ENCODE measurements around the gene RAB18. TPM values are rescaled to one million over a fixed set of nuclear protein-coding genes. Genes with fewer than 3 reads are reported as not detected.

Gene RAB18
- total and polyA plus RNA-seq, 9 of the 15 experiments (the other 6 are each of a cell fraction or from before 2014, with no cell fraction given): 10.5 to 46.3 (median 32.5) TPM

DNA sequence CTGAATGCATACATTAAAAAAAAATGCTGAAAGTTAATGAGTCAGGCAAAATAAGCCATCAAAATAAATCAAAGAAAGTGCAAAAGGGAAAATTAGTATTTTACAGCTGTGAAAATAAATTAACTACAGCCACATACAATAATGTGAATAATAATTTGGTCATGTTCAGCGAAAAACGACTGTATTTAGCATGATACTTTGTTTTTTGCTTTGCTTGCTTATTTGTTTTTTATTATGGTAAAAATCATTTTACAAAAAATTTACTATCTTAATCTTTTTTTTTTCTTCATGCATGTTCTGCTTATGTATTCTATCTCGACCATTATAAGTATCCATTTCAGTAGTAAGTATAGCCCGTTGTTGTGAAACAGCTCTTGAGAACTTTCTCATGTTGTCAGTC is 77.1 kb downstream of the RAB18 start:
- Histone ChIP-seq H3K36me3 (ENCODE audit: control insufficient read depth, insufficient read depth, low read length) (no peaks in the 10 kb centered on the region), H3K9me3 (replicated peaks; ENCODE audit: control insufficient read depth, insufficient read depth, low read depth, low read length) (no peaks in the 10 kb centered on the region), H3K9me1 (ENCODE audit: control insufficient read depth, insufficient read depth, low read length) (no peaks in the 10 kb centered on the region), H3K27ac (ENCODE audit: extremely low read depth, low read depth, low read length) (no peak overlapping the region), H3K9ac (ENCODE audit: insufficient read depth in 1 of 2, low read depth in 2 of 2, low read length in 2 of 2) (no peak overlapping the region), H3K79me2 (ENCODE audit: control insufficient read depth, insufficient read depth, low read length) (no peaks in the 10 kb centered on the region), H4K20me1 (replicated peaks; ENCODE audit: control insufficient read depth, insufficient read depth, low read length) (no peaks in the 10 kb centered on the region), H3K4me3 (no peak overlapping the region), H2AFZ (ENCODE audit: low read depth, low read length) (no peak overlapping the region), H3K27me3 (ENCODE audit: control insufficient read depth in 2 of 2, insufficient read depth in 2 of 2, low read length in 2 of 2) (no peaks in the 10 kb centered on the region; a peak in 1 of 5 replicates), H3K4me1 (replicated peaks in 1 of 2; ENCODE audit: control insufficient read depth in 2 of 2, insufficient read depth in 2 of 2, low read length in 2 of 2) (no peaks in the 10 kb centered on the region), H3K4me2 (ENCODE audit: insufficient read depth, low read length) (no peak overlapping the region)
- ATAC-seq (no peak), FAIRE-seq (no peak), DNase-seq (ENCODE audit: extremely low read depth in 1 of 4, low spot score in 3 of 4) (no peak)
- ChIA-PET POLR2A (no interaction called here), CTCF (ENCODE audit: low intra/inter-chr PET ratio) (no interaction called here)
- intact Hi-C loops (cut with micrococcal nuclease) (no loop called here), in situ Hi-C loops (cut with MboI) (no loop called here)
- BruUV-seq (replicated peaks): no TSS peak
- WGBS (ENCODE audit: insufficient coverage, low coverage, missing lambda C conversion rate): 1% methylated on average over 4 of the region's 4 CpGs
- TF ChIP-seq SIN3B (IDR thresholded peaks at IDR 0.05; ENCODE audit: low read depth) (no peak), E4F1 (CRISPR knock-in tag; IDR thresholded peaks at IDR 0.05; ENCODE audit: borderline replicate concordance) (no peak), ZNF316 (IDR thresholded peaks at IDR 0.05) (peak; percentile 61), NR4A1 (CRISPR knock-in tag; IDR thresholded peaks at IDR 0.05) (no peak), NR4A1 (tag; IDR thresholded peaks at IDR 0.05) (no peak), FOXA1 (IDR thresholded peaks at IDR 0.05; ENCODE audit: borderline replicate concordance) (no peak), RFX7 (CRISPR knock-in tag; IDR thresholded peaks at IDR 0.05) (no peak), TFAP4 (CRISPR knock-in tag; IDR thresholded peaks at IDR 0.05; ENCODE audit: borderline replicate concordance) (no peak), PTTG1 (tag; IDR thresholded peaks at IDR 0.05; ENCODE audit: low read depth) (no peak)
- TF ChIP-seq, protein P1, sequence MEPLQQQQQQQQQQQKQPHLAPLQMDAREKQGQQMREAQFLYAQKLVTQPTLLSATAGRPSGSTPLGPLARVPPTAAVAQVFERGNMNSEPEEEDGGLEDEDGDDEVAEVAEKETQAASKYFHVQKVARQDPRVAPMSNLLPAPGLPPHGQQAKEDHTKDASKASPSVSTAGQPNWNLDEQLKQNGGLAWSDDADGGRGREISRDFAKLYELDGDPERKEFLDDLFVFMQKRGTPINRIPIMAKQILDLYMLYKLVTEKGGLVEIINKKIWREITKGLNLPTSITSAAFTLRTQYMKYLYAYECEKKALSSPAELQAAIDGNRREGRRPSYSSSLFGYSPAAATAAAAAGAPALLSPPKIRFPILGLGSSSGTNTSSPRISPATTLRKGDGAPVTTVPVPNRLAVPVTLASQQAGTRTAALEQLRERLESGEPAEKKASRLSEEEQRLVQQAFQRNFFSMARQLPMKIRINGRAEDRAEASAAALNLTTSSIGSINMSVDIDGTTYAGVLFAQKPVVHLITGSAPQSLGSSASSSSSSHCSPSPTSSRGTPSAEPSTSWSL (CRISPR knock-in tag; IDR thresholded peaks at IDR 0.05; ENCODE audit: borderline replicate concordance): no peak

All from K562 (cell line).